DND-41 (cell line): ENCODE measurements around the gene RGCC.

Experiments
- ATAC-seq: fragments of 200-7000 bp; cut with Tn5 transposase; 3 replicates; pipeline ENCODE4 v1.9.1; 2021; ENCODE audit warnings: low read depth; ENCODE audit not compliant: insufficient read depth
- DNase-seq: peaks from one replicate; pipeline ENCODE4 v3.0.0-alpha.2; 2020
- H2AFZ ChIP-seq: 2 replicates; pipeline ENCODE4 v1.6.0; 2012; ENCODE audit warnings: low read depth, low read length
- H3K27ac ChIP-seq: 2 replicates; pipeline ENCODE4 v1.5.1; 2012; ENCODE audit warnings: low read length, inconsistent platforms
- H3K27me3 ChIP-seq: fragments of 200-600 bp; sonication (generic); 2 replicates; pipeline ENCODE4 v1.6.0; 2012; ENCODE audit warnings: low read length, mild to moderate bottlenecking, inconsistent platforms; ENCODE audit not compliant: insufficient read depth, poor library complexity
- H3K36me3 ChIP-seq: 2 replicates; pipeline ENCODE4 v1.5.1; 2012; ENCODE audit warnings: low read length, inconsistent platforms; ENCODE audit not compliant: insufficient read depth
- H3K4me1 ChIP-seq: 2 replicates; pipeline ENCODE4 v1.5.1; 2012; ENCODE audit warnings: mild to moderate bottlenecking, low read length; ENCODE audit not compliant: insufficient read depth
- H3K4me2 ChIP-seq: 2 replicates; pipeline ENCODE4 v1.6.0; 2012; ENCODE audit warnings: mild to moderate bottlenecking, moderate library complexity, low read length, inconsistent platforms; ENCODE audit not compliant: insufficient read depth
- H3K4me3 ChIP-seq, 2 experiments: fragments of 200-600 bp in 1 of 2; shearing (Covaris generic) in 1 of 2; 2 replicates each; pipeline ENCODE4 v1.5.1; 2012 to 2016; ENCODE audit warnings: inconsistent platforms in 2 of 2, low read length in 2 of 2, mild to moderate bottlenecking in 2 of 2, low read depth in 1 of 2, moderate library complexity in 1 of 2
- H3K79me2 ChIP-seq: 2 replicates; pipeline ENCODE4 v1.6.0; 2012; ENCODE audit warnings: low read length, inconsistent platforms; ENCODE audit not compliant: insufficient read depth
- H3K9ac ChIP-seq: 2 replicates; pipeline ENCODE4 v1.6.0; 2012; ENCODE audit warnings: low read depth, mild to moderate bottlenecking, inconsistent platforms, low read length, moderate library complexity
- H3K9me3 ChIP-seq: 2 replicates; pipeline ENCODE4 v1.5.1; 2012; ENCODE audit warnings: low read length, moderate library complexity, mild to moderate bottlenecking, inconsistent platforms; ENCODE audit not compliant: insufficient read depth, severe bottlenecking
- H4K20me1 ChIP-seq: 2 replicates; pipeline ENCODE4 v1.6.0; 2012; ENCODE audit warnings: low read length; ENCODE audit not compliant: insufficient read depth
- CTCF ChIP-seq: IDR thresholded peaks from 2 replicates; pipeline ENCODE4 v1.5.1; 2012; ENCODE audit warnings: borderline replicate concordance, low read length, moderate library complexity, mild to moderate bottlenecking; ENCODE audit not compliant: poor library complexity, severe bottlenecking; ENCODE audit errors: extremely low read depth
- EZH2 ChIP-seq: IDR thresholded peaks from 3 replicates; pipeline ENCODE4 v1.6.1; 2012; ENCODE audit warnings: borderline replicate concordance, low read depth, mild to moderate bottlenecking, moderate library complexity, low read length, inconsistent platforms; ENCODE audit not compliant: severe bottlenecking

Gene RGCC

DNA sequence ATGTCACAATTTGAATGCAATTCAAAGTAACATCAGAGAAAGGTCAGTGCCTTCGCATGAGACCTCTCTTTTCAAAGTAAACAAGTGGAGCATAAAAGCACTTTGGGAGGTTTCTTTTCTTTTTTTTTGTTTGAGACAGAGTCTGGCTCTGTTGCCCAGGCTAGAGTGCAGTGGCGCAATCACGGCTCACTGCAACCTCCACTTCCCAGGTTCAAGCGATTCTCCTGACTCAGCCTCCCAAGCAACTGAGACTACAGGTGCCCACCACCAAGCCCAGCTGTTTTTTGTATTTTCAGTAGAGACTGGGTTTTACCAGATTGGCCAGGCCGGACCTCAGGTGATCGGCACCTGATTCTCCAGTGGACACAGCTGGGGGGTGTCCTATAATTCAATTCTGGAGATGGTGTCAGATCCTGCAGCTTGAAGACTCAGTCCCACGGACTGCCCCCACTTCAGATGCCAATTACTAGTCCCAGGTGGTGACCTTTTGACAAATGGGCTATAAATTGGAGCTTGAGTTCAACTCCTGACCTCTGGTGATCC, 57.6 kb downstream of the RGCC start:
- Histone ChIP-seq H3K9ac (no peak overlapping the region), H3K9me3 (no peaks in the 10 kb centered on the region), H3K27me3 (no peaks in the 10 kb centered on the region), H3K27ac (no peak overlapping the region), H4K20me1 (no peaks in the 10 kb centered on the region), H3K4me2 (no peak overlapping the region), H3K36me3 (no peaks in the 10 kb centered on the region), H2AFZ (no peak overlapping the region), H3K4me3 (no peak overlapping the region), H3K4me1 (no peaks in the 10 kb centered on the region), H3K79me2 (no peaks in the 10 kb centered on the region)
- no peak for TF ChIP-seq CTCF
- TF ChIP-seq EZH2 = no peak
- ATAC-seq (no peak), DNase-seq (no peak)

DNA sequence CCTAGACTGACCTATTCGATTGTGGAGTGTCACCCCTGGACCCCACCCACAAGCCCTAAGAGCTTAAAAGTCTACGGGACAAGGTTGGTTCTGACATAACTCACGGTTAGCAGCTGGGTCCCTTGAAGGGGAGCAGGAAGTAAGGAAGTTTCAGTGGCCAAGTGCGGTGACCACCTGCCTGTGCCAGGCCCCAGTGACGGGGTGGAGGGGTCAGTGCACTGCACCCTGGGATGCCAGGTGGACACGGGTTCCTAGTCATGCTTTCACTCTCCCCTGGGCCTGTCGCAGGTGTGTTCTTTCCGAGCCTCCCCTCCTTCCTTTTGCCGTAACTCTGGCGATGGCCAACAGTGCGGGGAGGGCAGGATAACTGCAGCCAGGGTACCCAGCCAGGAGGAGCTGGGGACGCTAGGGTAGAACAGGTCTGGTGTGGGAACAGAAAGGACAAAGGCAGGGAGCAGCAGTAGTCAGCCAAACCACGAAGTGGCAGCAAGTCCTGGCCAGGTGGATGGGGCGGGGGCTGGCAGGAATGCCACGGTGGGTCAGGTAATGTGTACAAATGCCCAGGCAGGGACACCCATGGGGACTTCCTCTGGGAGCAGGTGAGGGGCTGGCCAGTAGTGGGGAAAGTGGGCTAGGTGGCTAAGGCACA, 58.3 kb downstream of the RGCC start:
- Histone ChIP-seq H3K36me3 (no peaks in the 10 kb centered on the region), H3K27me3 (no peaks in the 10 kb centered on the region), H3K4me3 (no peak overlapping the region), H3K9ac (no peak overlapping the region), H3K79me2 (no peaks in the 10 kb centered on the region), H3K4me2 (no peak overlapping the region), H4K20me1 (no peaks in the 10 kb centered on the region), H3K9me3 (no peaks in the 10 kb centered on the region), H3K27ac (no peak overlapping the region), H2AFZ (no peak overlapping the region), H3K4me1 (no peaks in the 10 kb centered on the region)
- no peak for ATAC-seq
- no peak for TF ChIP-seq EZH2
- no peak for TF ChIP-seq CTCF
- no peak for DNase-seq

GRCh38 chr13:41516166-41516565, 58.8 kb downstream of the RGCC start:
- H3K4me1 ChIP-seq = no peaks in the 10 kb centered on the region
- H3K9me3 ChIP-seq = no peaks in the 10 kb centered on the region
- H3K27ac ChIP-seq = no peak overlapping the region
- no peak overlapping the region for H3K9ac ChIP-seq
- ATAC-seq (no peak), DNase-seq (no peak)
- no peak for TF ChIP-seq EZH2
- TF ChIP-seq CTCF = no peak
- no peak overlapping the region for H2AFZ ChIP-seq
- no peak overlapping the region for H3K4me2 ChIP-seq
- no peak overlapping the region for H3K4me3 ChIP-seq
- no peaks in the 10 kb centered on the region for H3K27me3 ChIP-seq
- no peaks in the 10 kb centered on the region for H3K79me2 ChIP-seq
- no peaks in the 10 kb centered on the region for H3K36me3 ChIP-seq
- no peaks in the 10 kb centered on the region for H4K20me1 ChIP-seq
